K562 (cell line): ENCODE results near the gene CD46. TPM values are rescaled to one million over a fixed set of nuclear protein-coding genes. Genes with fewer than 3 reads are reported as not detected.

Experiments used
- CEBPZ ChIP-seq: fragments of 150-350 bp; IDR thresholded peaks from 2 replicates; pipeline ENCODE4 v1.6.1; 2014; ENCODE audit warnings: low read depth, mild to moderate bottlenecking, low read length, borderline replicate concordance
- POLR3A ChIP-seq: IDR thresholded peaks from 2 replicates; pipeline ENCODE4 v1.6.1; 2011; ENCODE audit warnings: borderline replicate concordance, mild to moderate bottlenecking, moderate library complexity; ENCODE audit not compliant: insufficient read length, insufficient read depth; ENCODE audit errors: extremely low read depth
- ZBTB1 ChIP-seq: sonication (generic); formaldehyde crosslinking; IDR thresholded peaks from 2 replicates; pipeline ENCODE4 v1.8.1; 2023; ENCODE audit warnings: missing genetic modification reagents, low read depth, mild to moderate bottlenecking, borderline replicate concordance
- ZNF12 ChIP-seq: sonication (generic); formaldehyde crosslinking; IDR thresholded peaks from 2 replicates; pipeline ENCODE4 v1.4.0; 2020; ENCODE audit warnings: mild to moderate bottlenecking, missing genetic modification reagents
- ZNF165 ChIP-seq: fragments of 250-450 bp; sonication (Bioruptor Pico); IDR thresholded peaks from 2 replicates; pipeline ENCODE4 v1.4.0; 2020; ENCODE audit warnings: borderline replicate concordance
- polyA plus RNA-seq, 8 experiments: library from polyadenylated mRNA; depleted of rRNA in 4 of 8; stranded (reverse) in 5 of 8; unstranded in 3 of 8; fragments of >200 nt; fragmentation: Nextera tagmentation in 2 of 8; fragmentation: Illumina TruSeq in 1 of 8; extraction: Ambion mirVana in 2 of 8; extraction: Trizol in 1 of 8; gene quantifications; 2 replicates each; pipeline versions ENCODE4 v1.2.1 to v1.2.3, GENCODE V29; 2011 to 2014; ENCODE audit warnings: inconsistent platforms in 1 of 8, missing spikeins in 1 of 8
- total RNA-seq, 7 experiments: library from RNA; depleted of rRNA in 6 of 7; stranded (reverse); fragments of >200 nt in 6 of 7; fragmentation: Illumina TruSeq in 2 of 7; extraction: Trizol in 2 of 7; gene quantifications; 2 replicates each; pipeline versions ENCODE4 v1.2.1 to v1.2.3, GENCODE V29; 2011 to 2021; ENCODE audit warnings: low replicate concordance in 1 of 7
- TF ChIP-seq, protein P1 (sequence below): fragments of 450-650 bp; IDR thresholded peaks from 2 replicates; pipeline ENCODE4 v1.6.1; 2016; ENCODE audit warnings: low read depth
- TF ChIP-seq, protein P2 (sequence below): fragments of 250-450 bp; sonication (Bioruptor Pico); IDR thresholded peaks from 2 replicates; pipeline ENCODE4 v1.4.0; 2020; ENCODE audit warnings: mild to moderate bottlenecking, moderate library complexity, borderline replicate concordance
- TF ChIP-seq, protein P3 (sequence below): sonication (generic); formaldehyde crosslinking; IDR thresholded peaks from 2 replicates; pipeline ENCODE4 v1.8.0; 2022; ENCODE audit warnings: mild to moderate bottlenecking, missing genetic modification reagents

The CD46 gene
- total and polyA plus RNA-seq, 9 of the 15 experiments (the other 6 are each of a cell fraction or from before 2014, with no cell fraction given), result 87.9 to 374 (median 156) TPM

GRCh38 chr1:207817778-207818751 lies 66.2 kb downstream of the CD46 start (continued):
- no peak for TF ChIP-seq POLR3A
- no peak; the same call in 1 of the 2 replicates for TF ChIP-seq ZNF165
- TF ChIP-seq CEBPZ, result no peak
- TF ChIP-seq, protein P1, sequence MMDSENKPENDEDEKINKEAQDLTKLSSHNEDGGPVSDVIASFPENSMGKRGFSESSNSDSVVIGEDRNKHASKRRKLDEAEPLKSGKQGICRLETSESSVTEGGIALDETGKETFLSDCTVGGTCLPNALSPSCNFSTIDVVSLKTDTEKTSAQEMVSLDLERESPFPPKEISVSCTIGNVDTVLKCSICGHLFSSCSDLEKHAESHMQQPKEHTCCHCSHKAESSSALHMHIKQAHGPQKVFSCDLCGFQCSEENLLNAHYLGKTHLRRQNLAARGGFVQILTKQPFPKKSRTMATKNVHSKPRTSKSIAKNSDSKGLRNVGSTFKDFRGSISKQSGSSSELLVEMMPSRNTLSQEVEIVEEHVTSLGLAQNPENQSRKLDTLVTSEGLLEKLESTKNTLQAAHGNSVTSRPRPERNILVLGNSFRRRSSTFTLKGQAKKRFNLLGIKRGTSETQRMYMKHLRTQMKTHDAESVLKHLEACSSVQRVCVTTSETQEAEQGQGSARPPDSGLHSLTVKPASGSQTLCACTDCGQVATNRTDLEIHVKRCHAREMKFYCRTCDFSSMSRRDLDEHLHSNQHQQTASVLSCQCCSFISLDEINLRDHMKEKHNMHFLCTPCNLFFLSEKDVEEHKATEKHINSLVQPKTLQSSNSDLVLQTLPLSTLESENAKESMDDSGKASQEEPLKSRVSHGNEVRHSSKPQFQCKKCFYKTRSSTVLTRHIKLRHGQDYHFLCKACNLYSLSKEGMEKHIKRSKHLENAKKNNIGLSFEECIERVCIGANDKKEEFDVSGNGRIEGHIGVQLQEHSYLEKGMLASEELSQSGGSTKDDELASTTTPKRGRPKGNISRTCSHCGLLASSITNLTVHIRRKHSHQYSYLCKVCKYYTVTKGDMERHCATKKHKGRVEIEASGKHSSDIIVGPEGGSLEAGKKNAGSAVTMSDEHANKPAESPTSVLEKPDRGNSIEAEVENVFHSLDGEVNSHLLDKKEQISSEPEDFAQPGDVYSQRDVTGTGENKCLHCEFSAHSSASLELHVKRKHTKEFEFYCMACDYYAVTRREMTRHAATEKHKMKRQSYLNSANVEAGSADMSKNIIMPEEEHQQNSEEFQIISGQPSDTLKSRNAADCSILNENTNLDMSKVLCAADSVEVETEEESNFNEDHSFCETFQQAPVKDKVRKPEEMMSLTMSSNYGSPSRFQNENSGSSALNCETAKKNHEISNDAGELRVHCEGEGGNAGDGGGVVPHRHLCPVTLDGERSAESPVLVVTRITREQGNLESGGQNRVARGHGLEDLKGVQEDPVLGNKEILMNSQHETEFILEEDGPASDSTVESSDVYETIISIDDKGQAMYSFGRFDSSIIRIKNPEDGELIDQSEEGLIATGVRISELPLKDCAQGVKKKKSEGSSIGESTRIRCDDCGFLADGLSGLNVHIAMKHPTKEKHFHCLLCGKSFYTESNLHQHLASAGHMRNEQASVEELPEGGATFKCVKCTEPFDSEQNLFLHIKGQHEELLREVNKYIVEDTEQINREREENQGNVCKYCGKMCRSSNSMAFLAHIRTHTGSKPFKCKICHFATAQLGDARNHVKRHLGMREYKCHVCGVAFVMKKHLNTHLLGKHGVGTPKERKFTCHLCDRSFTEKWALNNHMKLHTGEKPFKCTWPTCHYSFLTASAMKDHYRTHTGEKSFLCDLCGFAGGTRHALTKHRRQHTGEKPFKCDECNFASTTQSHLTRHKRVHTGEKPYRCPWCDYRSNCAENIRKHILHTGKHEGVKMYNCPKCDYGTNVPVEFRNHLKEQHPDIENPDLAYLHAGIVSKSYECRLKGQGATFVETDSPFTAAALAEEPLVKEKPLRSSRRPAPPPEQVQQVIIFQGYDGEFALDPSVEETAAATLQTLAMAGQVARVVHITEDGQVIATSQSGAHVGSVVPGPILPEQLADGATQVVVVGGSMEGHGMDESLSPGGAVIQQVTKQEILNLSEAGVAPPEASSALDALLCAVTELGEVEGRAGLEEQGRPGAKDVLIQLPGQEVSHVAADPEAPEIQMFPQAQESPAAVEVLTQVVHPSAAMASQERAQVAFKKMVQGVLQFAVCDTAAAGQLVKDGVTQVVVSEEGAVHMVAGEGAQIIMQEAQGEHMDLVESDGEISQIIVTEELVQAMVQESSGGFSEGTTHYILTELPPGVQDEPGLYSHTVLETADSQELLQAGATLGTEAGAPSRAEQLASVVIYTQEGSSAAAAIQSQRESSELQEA, result no peak
- TF ChIP-seq, protein P2, sequence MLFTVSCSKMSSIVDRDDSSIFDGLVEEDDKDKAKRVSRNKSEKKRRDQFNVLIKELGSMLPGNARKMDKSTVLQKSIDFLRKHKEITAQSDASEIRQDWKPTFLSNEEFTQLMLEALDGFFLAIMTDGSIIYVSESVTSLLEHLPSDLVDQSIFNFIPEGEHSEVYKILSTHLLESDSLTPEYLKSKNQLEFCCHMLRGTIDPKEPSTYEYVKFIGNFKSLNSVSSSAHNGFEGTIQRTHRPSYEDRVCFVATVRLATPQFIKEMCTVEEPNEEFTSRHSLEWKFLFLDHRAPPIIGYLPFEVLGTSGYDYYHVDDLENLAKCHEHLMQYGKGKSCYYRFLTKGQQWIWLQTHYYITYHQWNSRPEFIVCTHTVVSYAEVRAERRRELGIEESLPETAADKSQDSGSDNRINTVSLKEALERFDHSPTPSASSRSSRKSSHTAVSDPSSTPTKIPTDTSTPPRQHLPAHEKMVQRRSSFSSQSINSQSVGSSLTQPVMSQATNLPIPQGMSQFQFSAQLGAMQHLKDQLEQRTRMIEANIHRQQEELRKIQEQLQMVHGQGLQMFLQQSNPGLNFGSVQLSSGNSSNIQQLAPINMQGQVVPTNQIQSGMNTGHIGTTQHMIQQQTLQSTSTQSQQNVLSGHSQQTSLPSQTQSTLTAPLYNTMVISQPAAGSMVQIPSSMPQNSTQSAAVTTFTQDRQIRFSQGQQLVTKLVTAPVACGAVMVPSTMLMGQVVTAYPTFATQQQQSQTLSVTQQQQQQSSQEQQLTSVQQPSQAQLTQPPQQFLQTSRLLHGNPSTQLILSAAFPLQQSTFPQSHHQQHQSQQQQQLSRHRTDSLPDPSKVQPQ (CRISPR knock-in tag), result peak; percentile 71; the same call in 1 of the 2 replicates
- TF ChIP-seq, protein P3, sequence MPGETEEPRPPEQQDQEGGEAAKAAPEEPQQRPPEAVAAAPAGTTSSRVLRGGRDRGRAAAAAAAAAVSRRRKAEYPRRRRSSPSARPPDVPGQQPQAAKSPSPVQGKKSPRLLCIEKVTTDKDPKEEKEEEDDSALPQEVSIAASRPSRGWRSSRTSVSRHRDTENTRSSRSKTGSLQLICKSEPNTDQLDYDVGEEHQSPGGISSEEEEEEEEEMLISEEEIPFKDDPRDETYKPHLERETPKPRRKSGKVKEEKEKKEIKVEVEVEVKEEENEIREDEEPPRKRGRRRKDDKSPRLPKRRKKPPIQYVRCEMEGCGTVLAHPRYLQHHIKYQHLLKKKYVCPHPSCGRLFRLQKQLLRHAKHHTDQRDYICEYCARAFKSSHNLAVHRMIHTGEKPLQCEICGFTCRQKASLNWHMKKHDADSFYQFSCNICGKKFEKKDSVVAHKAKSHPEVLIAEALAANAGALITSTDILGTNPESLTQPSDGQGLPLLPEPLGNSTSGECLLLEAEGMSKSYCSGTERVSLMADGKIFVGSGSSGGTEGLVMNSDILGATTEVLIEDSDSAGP (CRISPR knock-in tag), result no peak
- TF ChIP-seq ZNF12, result no peak
- TF ChIP-seq ZBTB1 (CRISPR knock-in tag), result no peak
